Activated CD8-positive, alpha-beta memory T cell treated with anti-CD3 and anti-CD28 coated beads, Interleukin-2, amount 50 U/mL, for 24 hours (primary cell): Measurements from ENCODE around the gene CTU2.

ENCODE experiments used
- DNase-seq: peaks from one replicate; pipeline ENCODE4 v3.0.0-alpha.2; 2020; ENCODE audit errors: extremely low read depth

CTU2 gene

DNA sequence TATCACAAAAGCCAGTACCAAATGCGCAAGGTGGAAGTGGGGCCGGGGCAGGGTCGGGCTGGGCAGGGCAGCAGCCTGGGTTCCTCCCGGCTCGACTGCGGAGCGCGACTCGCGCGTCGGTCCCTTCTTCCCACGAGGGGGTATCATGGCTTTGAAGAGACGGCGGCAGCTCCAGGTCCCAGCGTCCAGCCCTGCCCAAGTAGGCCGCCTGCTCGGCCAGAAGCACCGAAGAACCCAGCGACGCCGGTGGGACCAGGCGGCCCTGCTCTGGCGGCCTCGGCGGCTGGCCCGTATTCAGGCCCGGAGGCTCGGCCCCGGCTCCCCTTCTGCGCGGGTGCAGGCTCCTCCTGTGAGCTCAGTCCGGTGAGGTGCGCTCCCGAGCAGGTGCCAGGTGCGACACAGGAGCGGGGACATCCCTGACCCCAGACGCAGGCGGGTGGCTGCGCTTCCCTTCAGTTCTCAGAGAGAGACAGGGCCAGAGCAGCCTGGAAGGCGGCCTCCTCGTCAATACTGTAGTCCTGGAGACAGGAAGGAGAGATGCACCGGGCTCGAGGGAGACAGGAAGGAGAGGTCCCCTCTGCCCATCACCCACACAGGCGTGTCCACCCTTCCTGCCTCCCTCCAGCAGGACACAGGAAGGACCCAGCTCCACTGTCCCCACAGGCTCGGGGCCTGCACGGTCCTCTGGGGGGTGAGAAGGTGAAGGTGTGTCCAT is 9.0 kb upstream of the CTU2 start:
- no peak for DNase-seq

- no peak for DNase-seq
These were observed 8.3 kb upstream of the CTU2 start for GRCh38 chr16:88697831-88698615.

GRCh38 chr16:88698646-88699045 is 7.7 kb upstream of the CTU2 start:
- no peak for DNase-seq

DNA sequence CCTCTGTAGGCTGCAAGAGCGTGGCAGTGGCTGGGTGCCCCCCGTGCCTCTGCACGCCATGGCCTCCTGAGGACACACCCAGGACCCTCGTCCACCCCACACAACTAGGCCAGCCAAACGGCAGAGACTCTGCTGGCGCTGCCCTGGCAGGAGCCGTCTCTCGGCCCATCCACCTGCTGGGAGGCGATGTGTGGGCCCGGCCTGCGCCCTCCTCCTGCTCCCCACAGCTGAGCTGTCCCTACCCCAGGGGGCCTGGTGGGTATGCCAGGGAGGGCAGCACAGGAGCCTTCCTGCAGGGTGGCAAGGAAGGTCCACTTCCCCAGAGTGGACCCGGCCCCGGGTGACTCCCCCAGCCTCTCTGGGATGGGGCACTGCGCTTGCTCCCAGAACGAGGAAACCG is 7.1 kb upstream of the CTU2 start:
- no peak for DNase-seq

DNA sequence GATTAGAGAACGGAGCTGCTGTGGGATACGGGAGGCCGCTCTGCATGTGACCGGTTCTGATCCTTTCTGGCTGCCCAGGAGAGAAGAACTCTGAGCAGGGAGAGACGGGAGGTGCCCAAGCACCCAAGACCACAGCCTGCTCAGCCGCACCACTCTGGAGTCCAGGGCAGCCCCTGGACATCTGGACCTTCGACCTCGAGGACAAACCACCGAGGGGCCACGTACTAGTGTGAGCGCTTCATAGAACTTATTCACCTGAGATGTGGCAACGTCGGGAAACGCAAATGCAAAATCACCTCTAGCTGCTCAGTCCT is 6.0 kb upstream of the CTU2 start:
- no peak for DNase-seq

DNA sequence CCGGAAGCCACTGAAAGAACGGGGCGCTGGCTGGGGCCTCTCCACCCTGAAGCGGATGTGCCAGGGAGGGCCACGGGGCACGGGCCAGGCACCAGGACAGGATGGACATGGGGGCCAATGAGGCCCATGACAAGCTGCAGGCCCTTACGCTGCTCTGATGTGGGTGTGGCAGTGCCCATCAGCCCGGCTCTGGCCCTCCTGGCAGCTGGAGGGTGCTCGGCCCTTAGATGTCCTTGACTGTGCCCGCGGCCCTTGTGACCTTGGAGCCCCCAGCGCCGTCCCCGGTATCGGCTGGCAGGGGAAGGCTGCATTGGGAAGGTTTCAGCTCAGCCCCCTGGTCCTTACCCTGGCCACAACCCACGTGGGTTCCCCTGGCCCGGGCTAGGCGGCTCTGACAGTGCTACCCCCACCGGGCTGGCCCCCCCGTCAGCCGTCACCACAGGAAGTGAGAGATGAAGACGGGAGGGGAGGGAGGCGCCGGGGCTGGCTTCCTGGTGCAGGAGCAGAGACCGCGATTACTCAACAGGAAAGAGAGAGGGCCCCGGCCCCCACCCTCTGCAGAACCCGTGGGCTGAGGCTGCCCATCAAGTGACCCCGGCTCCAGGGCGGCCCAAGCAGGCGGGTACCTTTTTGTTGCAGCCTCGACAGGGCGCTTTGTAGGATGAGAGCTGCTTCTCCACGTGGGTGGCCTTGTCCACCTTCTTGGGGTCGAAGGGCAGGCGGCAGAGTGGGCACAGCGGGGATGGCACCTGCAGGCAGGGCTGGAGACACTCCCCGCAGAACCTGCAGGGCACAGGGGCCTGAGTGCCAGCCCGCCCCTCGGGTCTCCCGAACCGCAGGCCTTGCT is 5.4 kb upstream of the CTU2 start:
- DNase-seq, result peak; percentile 92

DNA sequence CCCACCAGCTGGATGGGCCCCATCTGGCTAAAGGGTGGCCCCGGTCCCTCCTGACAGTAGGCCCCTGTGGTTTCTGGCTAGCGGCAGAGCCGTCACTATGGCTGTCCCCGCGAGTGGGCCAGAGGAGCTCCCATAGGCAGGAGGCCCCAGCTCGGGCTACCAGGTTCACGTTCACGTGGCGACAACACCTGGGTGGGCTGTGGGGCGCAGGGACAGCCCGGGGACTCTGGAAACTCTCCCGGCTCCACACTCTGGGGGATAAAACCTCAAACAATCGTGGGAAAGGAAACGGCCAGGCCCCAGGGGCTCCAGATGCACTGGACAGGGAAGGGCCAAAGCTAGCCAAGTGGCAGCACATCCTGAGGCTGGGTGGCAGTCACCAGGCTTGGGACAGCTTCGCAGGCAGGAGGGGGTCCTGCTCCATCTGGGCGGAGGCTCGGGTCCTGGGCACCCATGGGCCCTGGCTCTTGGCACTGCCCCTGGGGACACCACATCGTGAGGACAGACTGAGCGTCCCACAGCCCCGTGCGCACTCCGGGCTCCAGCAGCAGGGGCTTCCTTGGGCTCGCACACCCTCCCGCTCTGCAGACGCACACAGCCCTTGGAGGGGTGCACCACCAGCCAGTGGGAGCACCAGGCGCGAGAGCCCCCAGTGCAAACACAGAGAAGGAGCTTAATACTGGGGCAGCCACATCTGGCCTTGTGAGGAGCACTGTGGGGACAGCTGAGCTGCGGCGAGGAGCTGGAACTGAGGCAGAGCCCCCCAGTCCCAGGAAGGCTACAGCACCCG is 4.5 kb upstream of the CTU2 start:
- no peak for DNase-seq

DNA sequence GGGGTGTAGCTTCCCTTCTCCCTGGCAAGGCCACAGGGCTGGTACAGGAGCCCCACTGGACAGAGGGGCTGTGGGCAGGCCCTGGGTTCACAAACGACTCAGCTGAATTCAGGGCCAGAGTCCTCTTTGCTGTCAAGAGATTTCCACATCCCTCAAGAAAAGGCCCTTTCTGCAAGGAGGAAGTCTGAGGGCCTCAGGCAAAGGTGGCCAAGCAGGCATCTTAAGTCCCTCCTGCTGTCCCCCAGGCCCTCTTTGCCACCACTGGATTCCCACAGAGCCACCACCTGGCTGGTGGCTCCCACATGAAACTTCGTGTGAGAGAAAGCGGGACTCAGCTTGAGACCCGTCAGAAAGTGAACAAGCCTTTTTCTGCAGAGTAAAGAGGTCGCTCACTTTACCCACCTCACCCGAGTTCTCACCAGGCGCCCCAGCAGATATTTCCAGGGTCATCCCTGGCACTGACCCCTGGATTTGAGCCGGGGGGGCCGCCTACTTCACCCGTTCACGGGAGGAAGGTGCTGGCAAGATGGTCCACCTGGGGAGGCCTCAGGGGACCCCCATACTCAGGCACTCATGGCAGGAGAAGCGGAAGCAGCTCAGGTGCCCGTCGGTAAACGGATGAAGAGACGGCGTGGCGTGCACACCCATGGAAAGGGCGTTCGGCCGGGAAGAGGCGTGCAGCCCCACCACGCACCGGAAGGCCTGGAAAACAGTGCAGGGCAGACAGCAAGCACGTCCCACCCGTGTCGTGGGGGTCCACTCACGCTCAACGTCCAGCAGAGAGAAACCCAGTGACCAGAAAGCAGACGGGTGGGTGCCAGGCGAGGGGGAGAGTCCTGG is 3.7 kb upstream of the CTU2 start:
- DNase-seq, result no peak

- DNase-seq, result peak; percentile 54
These were observed 2.6 kb upstream of the CTU2 start for GRCh38 chr16:88703486-88704309.

- no peak for DNase-seq
These were observed 1.1 kb upstream of the CTU2 start for GRCh38 chr16:88705076-88705684.

DNA sequence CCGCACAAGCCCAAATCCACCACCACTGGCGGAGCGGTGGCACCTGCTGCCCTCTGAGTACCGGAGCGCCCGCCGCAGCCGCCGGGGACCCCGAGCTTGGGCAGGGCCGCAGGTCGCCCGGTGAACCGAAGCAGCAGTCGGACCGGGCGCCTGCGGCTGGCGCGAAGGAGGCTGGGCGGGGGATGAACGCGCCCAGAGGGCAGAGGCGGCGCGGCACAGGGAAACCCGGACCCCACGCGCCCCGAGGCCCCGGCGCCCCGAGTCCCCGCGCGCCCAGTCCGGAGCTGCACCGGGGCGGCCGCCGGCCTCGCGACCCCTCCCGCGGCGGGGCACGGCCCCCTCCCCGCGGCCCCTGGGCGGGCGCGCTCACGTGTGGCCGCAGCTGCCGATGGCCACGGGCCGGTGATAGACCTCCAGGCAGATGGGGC is 488 bp upstream of the CTU2 start:
- no peak for DNase-seq

- DNase-seq, result no peak
These were observed 893 bp downstream of the CTU2 start for GRCh38 chr16:88706965-88707826.

GRCh38 chr16:88710556-88710955 is 4.3 kb downstream of the CTU2 start:
- DNase-seq, result no peak

- DNase-seq, result no peak
These were observed 5.5 kb downstream of the CTU2 start for GRCh38 chr16:88711750-88712340.

GRCh38 chr16:88712362-88712979 is 6.2 kb downstream of the CTU2 start:
- DNase-seq, result no peak

- DNase-seq, result no peak
These were observed 6.8 kb downstream of the CTU2 start for GRCh38 chr16:88713054-88713453.

- DNase-seq, result no peak
These were observed 7.5 kb downstream of the CTU2 start for GRCh38 chr16:88713568-88714419.
